GM23338 (cell line): Measurements from ENCODE around the gene ANTKMT. TPM values are rescaled to one million over a fixed set of nuclear protein-coding genes. Genes with fewer than 3 reads are reported as not detected.

Experiments used
- ATAC-seq: fragments of 200-7000 bp; cut with Tn5 transposase; 3 replicates; pipeline ENCODE4 v1.9.1; 2020
- DNase-seq: peaks from one replicate; pipeline ENCODE4 v3.0.0-alpha.2; 2015; ENCODE audit warnings: low spot score
- H2AFZ ChIP-seq: fragments of 200-600 bp; sonication (generic); 2 replicates; pipeline ENCODE4 v1.8.0; 2016; ENCODE audit warnings: antibody characterized with exemption, mild to moderate bottlenecking, moderate library complexity
- H3F3A ChIP-seq: fragments of 200-600 bp; sonication (generic); replicated peaks from 2 replicates; pipeline ENCODE4 v1.8.0; 2017; ENCODE audit warnings: antibody characterized with exemption, mixed run types, low read depth
- H3K27ac ChIP-seq: fragments of 200-600 bp; sonication (generic); 2 replicates; pipeline ENCODE4 v1.6.1; 2016; ENCODE audit warnings: low read depth
- H3K27me3 ChIP-seq: fragments of 200-600 bp; sonication (generic); 2 replicates; pipeline ENCODE4 v1.8.0; 2016; ENCODE audit warnings: mild to moderate bottlenecking, mixed run types, moderate library complexity; ENCODE audit not compliant: insufficient read depth
- H3K36me3 ChIP-seq: fragments of 200-600 bp; sonication (generic); 2 replicates; pipeline ENCODE4 v1.8.0; 2016; ENCODE audit warnings: mild to moderate bottlenecking; ENCODE audit not compliant: insufficient read depth
- H3K4me1 ChIP-seq: fragments of 200-600 bp; sonication (generic); 2 replicates; pipeline ENCODE4 v1.8.0; 2016; ENCODE audit warnings: mild to moderate bottlenecking, moderate library complexity; ENCODE audit not compliant: insufficient read depth
- H3K4me2 ChIP-seq: fragments of 200-600 bp; sonication (generic); 2 replicates; pipeline ENCODE4 v1.7.1; 2017; ENCODE audit warnings: mixed run types
- H3K4me3 ChIP-seq: fragments of 200-600 bp; sonication (generic); 2 replicates; pipeline ENCODE4 v1.6.1; 2016; ENCODE audit warnings: mixed run types
- H3K79me2 ChIP-seq: fragments of 200-600 bp; sonication (generic); replicated peaks from 2 replicates; pipeline ENCODE4 v1.8.0; 2017; ENCODE audit warnings: mild to moderate bottlenecking; ENCODE audit not compliant: insufficient read depth
- H3K9me2 ChIP-seq: fragments of 200-600 bp; sonication (generic); 2 replicates; pipeline ENCODE4 v1.8.0; 2017; ENCODE audit not compliant: insufficient read depth
- H4K20me1 ChIP-seq: fragments of 200-600 bp; sonication (generic); replicated peaks from 2 replicates; pipeline ENCODE4 v1.8.0; 2017; ENCODE audit warnings: mild to moderate bottlenecking; ENCODE audit not compliant: insufficient read depth
- H3K27ac Mint-ChIP-seq: 2 replicates; pipeline ENCODE4 v1.8.0; 2020; ENCODE audit warnings: inconsistent platforms, mild to moderate bottlenecking, moderate library complexity, mixed read lengths
- H3K27me3 Mint-ChIP-seq: 3 replicates; pipeline ENCODE4 v1.8.0; 2022; ENCODE audit warnings: low read depth, mild to moderate bottlenecking, moderate library complexity, mixed read lengths, inconsistent platforms; ENCODE audit not compliant: insufficient read depth, poor library complexity
- H3K36me3 Mint-ChIP-seq: 3 replicates; pipeline ENCODE4 v1.8.0; 2021; ENCODE audit warnings: low read depth, mild to moderate bottlenecking, inconsistent platforms, moderate library complexity, mixed read lengths
- H3K4me1 Mint-ChIP-seq: 3 replicates; pipeline ENCODE4 v1.8.0; 2020; ENCODE audit warnings: mild to moderate bottlenecking, inconsistent platforms, mixed read lengths
- H3K4me3 Mint-ChIP-seq: 3 replicates; pipeline ENCODE4 v1.8.0; 2021; ENCODE audit warnings: moderate library complexity, mild to moderate bottlenecking, inconsistent platforms, mixed read lengths
- H3K9me3 Mint-ChIP-seq: 3 replicates; pipeline ENCODE4 v1.8.0; 2020; ENCODE audit warnings: moderate library complexity, mild to moderate bottlenecking, inconsistent platforms, mixed read lengths
- CREB1 ChIP-seq: fragments of 250-450 bp; sonication (Bioruptor Pico); IDR thresholded peaks from 2 replicates; pipeline ENCODE4 v1.5.0; 2020; ENCODE audit warnings: low read depth, mild to moderate bottlenecking, moderate library complexity
- EZH2 ChIP-seq: fragments of 200-600 bp; sonication (generic); IDR thresholded peaks from one replicate; pipeline ENCODE4 v1.8.0; 2017; ENCODE audit warnings: antibody characterized with exemption, mild to moderate bottlenecking, low read depth; ENCODE audit not compliant: unreplicated experiment
- JUNB ChIP-seq: IDR thresholded peaks from one replicate; pipeline ENCODE4 v1.6.1; 2016; ENCODE audit warnings: antibody characterized with exemption; ENCODE audit not compliant: unreplicated experiment
- NANOG ChIP-seq: IDR thresholded peaks from 2 replicates; pipeline ENCODE4 v1.6.1; 2016; ENCODE audit warnings: antibody characterized with exemption, borderline replicate concordance
- POLR2AphosphoS5 ChIP-seq: IDR thresholded peaks from 2 replicates; pipeline ENCODE4 v1.6.1; 2016; ENCODE audit warnings: antibody characterized with exemption, low read depth
- STAT1 ChIP-seq: IDR thresholded peaks from one replicate; pipeline ENCODE4 v1.6.1; 2016; ENCODE audit warnings: antibody characterized with exemption; ENCODE audit not compliant: unreplicated experiment
- ZNF114 ChIP-seq: fragments of 250-450 bp; sonication (Bioruptor Pico); IDR thresholded peaks from 2 replicates; pipeline ENCODE4 v1.5.0; 2020; ENCODE audit warnings: mild to moderate bottlenecking, moderate library complexity
- ZNF331 ChIP-seq: fragments of 250-450 bp; sonication (Bioruptor Pico); IDR thresholded peaks from 2 replicates; pipeline ENCODE4 v1.5.0; 2020; ENCODE audit warnings: low read depth, mild to moderate bottlenecking, moderate library complexity
- long read RNA-seq: library from polyadenylated mRNA; unstranded; transcript quantifications from one replicate; pipeline ENCODE4 v2.0.0, GENCODE V29; 2020; ENCODE audit not compliant: unreplicated experiment
- polyA plus RNA-seq: library from polyadenylated mRNA; unstranded; fragments of >200 nt; fragmentation: Nextera tagmentation; extraction: Ambion mirVana; gene quantifications from 2 replicates; pipeline ENCODE4 v1.2.1, GENCODE V29; 2016
- total RNA-seq: library from RNA; depleted of rRNA; stranded (reverse); fragments of >200 nt; shearing (Covaris generic); gene quantifications from 2 replicates; pipeline ENCODE4 v1.2.3, GENCODE V29; 2014; rRNA removed
- TF ChIP-seq, protein P1 (sequence below): fragments of 250-450 bp; sonication (Bioruptor Pico); IDR thresholded peaks from 2 replicates; pipeline ENCODE4 v1.5.0; 2020; ENCODE audit warnings: mild to moderate bottlenecking, moderate library complexity
- TF ChIP-seq, protein P2 (sequence below), 2 experiments: fragments of 200-600 bp in 1 of 2; sonication (generic) in 1 of 2; conservative IDR thresholded peaks; 2 replicates each; pipeline versions ENCODE4 v1.5.1 to v1.6.1; 2016 to 2017; ENCODE audit warnings: antibody characterized with exemption in 2 of 2, low read depth in 2 of 2, mild to moderate bottlenecking in 2 of 2, moderate library complexity in 1 of 2
- TF ChIP-seq, protein P3 (sequence below): IDR thresholded peaks from 2 replicates; pipeline ENCODE4 v1.6.1; 2016; ENCODE audit warnings: antibody characterized with exemption

Gene ANTKMT, protein sequence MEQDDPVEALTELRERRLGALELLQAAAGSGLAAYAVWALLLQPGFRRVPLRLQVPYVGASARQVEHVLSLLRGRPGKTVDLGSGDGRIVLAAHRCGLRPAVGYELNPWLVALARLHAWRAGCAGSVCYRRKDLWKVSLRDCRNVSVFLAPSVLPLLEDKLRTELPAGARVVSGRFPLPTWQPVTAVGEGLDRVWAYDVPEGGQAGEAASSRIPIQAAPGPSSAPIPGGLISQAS
- total RNA-seq (23.8 and 37.1 TPM in 2 replicates), polyA plus RNA-seq (37.2 and 59.0 TPM in 2 replicates)
- long read RNA-seq, transcript FAM173A-207 (5 exons, 1,052 nt), result major isoform, 7 of 20 reads
- long read RNA-seq, transcript FAM173A-201 (4 exons, 806 nt), result minor isoform, 5 of 20 reads
- long read RNA-seq, partial matches to known transcripts, result 5 of 20 reads
- long read RNA-seq, other reads (novel, unspliced or antisense), result 3 of 20 reads

DNA sequence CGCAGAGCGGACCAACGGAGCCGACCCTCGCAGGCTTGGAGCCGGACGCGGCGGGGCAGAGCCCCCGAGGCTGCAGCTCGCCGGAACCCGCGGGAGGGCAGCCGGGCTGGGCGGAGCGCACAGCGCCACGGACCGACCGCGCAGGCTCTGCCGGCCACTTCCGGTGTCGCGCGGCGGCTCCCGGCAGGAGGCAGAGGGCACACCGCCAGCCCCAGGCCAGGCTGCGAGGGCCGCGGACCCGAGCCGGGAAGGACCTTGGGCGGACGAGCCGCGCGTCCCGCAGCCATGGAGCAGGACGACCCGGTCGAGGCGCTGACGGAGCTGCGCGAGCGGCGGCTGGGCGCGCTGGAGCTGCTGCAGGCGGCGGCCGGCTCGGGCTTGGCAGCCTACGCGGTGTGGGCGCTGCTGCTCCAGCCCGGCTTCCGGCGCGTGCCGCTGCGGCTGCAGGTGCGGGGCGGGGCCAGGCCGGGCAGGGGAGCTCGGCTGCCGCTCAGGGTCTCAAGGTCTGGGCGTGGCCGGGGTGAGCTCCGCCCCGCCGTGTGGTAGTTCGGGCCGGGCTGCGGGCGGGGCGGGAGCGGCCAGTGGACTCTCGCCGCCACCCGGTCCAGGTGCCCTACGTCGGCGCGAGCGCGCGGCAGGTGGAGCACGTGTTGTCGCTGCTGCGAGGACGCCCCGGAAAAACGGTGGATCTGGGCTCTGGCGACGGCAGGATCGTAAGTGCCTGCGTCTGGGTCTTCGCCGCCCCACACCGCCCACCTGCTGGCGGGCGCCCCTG lies at the start of gene ANTKMT:
TSS of gene ANTKMT (plus strand) at position 157 of the 775 bp plus-strand sequence. CDS start at position 286, 129 bp downstream.
- H3K27me3 ChIP-seq, result peaks cover 25% of the 10 kb centered on the region
- no peaks in the 10 kb centered on the region for H3K36me3 ChIP-seq
- H3K4me2 ChIP-seq, result peak within 1 kb of the TSS; percentile 97
- peak within 1 kb of the TSS; percentile 72 for H3K27ac Mint-ChIP-seq
- no peaks in the 10 kb centered on the region for H3K36me3 Mint-ChIP-seq
- peaks cover 26% of the 10 kb centered on the region for H3K27me3 Mint-ChIP-seq
- H3K4me1 Mint-ChIP-seq, result peaks cover 13% of the 10 kb centered on the region; the same call in 2 of the 3 replicates
- no peaks in the 10 kb centered on the region for H3K9me2 ChIP-seq
- H3K4me1 ChIP-seq, result peaks cover 11% of the 10 kb centered on the region; the same call in 1 of the 2 replicates
- peak; percentile 74 for ATAC-seq
- H3K27ac ChIP-seq, result 0 out of 2 replicates have a peak within 1 kb of the TSS, but pooled peaks have one; percentile 74
- peaks cover 7% of the 10 kb centered on the region for H3F3A ChIP-seq
- peak; percentile 97 for DNase-seq
- H3K79me2 ChIP-seq, result no peaks in the 10 kb centered on the region
- H3K4me3 ChIP-seq, result peak within 1 kb of the TSS; percentile 82
- no peaks in the 10 kb centered on the region for H3K9me3 Mint-ChIP-seq
- peak within 1 kb of the TSS; percentile 83 for H3K4me3 Mint-ChIP-seq
- 0 out of 2 replicates have a peak within 1 kb of the TSS, but pooled peaks have one; percentile 32 for H2AFZ ChIP-seq
- H4K20me1 ChIP-seq, result no peaks in the 10 kb centered on the region
- TF ChIP-seq CREB1 (peak; percentile 69), JUNB (no peak), STAT1 (no peak), ZNF114 (CRISPR knock-in tag) (no peak), POLR2AphosphoS5 (peak; percentile 70), EZH2 (no peak), ZNF331 (CRISPR knock-in tag) (no peak), NANOG (no peak)
- TF ChIP-seq, protein P1, sequence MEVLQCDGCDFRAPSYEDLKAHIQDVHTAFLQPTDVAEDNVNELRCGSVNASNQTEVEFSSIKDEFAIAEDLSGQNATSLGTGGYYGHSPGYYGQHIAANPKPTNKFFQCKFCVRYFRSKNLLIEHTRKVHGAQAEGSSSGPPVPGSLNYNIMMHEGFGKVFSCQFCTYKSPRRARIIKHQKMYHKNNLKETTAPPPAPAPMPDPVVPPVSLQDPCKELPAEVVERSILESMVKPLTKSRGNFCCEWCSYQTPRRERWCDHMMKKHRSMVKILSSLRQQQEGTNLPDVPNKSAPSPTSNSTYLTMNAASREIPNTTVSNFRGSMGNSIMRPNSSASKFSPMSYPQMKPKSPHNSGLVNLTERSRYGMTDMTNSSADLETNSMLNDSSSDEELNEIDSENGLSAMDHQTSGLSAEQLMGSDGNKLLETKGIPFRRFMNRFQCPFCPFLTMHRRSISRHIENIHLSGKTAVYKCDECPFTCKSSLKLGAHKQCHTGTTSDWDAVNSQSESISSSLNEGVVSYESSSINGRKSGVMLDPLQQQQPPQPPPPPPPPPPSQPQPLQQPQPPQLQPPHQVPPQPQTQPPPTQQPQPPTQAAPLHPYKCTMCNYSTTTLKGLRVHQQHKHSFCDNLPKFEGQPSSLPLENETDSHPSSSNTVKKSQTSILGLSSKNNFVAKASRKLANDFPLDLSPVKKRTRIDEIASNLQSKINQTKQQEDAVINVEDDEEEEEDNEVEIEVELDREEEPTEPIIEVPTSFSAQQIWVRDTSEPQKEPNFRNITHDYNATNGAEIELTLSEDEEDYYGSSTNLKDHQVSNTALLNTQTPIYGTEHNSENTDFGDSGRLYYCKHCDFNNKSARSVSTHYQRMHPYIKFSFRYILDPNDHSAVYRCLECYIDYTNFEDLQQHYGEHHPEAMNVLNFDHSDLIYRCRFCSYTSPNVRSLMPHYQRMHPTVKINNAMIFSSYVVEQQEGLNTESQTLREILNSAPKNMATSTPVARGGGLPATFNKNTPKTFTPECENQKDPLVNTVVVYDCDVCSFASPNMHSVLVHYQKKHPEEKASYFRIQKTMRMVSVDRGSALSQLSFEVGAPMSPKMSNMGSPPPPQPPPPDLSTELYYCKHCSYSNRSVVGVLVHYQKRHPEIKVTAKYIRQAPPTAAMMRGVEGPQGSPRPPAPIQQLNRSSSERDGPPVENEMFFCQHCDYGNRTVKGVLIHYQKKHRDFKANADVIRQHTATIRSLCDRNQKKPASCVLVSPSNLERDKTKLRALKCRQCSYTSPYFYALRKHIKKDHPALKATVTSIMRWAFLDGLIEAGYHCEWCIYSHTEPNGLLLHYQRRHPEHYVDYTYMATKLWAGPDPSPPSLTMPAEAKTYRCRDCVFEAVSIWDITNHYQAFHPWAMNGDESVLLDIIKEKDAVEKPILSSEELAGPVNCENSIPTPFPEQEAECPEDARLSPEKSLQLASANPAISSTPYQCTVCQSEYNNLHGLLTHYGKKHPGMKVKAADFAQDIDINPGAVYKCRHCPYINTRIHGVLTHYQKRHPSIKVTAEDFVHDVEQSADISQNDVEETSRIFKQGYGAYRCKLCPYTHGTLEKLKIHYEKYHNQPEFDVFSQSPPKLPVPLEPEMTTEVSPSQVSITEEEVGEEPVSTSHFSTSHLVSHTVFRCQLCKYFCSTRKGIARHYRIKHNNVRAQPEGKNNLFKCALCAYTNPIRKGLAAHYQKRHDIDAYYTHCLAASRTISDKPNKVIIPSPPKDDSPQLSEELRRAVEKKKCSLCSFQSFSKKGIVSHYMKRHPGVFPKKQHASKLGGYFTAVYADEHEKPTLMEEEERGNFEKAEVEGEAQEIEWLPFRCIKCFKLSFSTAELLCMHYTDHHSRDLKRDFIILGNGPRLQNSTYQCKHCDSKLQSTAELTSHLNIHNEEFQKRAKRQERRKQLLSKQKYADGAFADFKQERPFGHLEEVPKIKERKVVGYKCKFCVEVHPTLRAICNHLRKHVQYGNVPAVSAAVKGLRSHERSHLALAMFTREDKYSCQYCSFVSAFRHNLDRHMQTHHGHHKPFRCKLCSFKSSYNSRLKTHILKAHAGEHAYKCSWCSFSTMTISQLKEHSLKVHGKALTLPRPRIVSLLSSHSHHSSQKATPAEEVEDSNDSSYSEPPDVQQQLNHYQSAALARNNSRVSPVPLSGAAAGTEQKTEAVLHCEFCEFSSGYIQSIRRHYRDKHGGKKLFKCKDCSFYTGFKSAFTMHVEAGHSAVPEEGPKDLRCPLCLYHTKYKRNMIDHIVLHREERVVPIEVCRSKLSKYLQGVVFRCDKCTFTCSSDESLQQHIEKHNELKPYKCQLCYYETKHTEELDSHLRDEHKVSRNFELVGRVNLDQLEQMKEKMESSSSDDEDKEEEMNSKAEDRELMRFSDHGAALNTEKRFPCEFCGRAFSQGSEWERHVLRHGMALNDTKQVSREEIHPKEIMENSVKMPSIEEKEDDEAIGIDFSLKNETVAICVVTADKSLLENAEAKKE, result no peak
- TF ChIP-seq, protein P2, sequence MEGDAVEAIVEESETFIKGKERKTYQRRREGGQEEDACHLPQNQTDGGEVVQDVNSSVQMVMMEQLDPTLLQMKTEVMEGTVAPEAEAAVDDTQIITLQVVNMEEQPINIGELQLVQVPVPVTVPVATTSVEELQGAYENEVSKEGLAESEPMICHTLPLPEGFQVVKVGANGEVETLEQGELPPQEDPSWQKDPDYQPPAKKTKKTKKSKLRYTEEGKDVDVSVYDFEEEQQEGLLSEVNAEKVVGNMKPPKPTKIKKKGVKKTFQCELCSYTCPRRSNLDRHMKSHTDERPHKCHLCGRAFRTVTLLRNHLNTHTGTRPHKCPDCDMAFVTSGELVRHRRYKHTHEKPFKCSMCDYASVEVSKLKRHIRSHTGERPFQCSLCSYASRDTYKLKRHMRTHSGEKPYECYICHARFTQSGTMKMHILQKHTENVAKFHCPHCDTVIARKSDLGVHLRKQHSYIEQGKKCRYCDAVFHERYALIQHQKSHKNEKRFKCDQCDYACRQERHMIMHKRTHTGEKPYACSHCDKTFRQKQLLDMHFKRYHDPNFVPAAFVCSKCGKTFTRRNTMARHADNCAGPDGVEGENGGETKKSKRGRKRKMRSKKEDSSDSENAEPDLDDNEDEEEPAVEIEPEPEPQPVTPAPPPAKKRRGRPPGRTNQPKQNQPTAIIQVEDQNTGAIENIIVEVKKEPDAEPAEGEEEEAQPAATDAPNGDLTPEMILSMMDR (conservative IDR thresholded peaks at IDR 0.05; ENCODE audit: low read depth in 2 of 2), result no peak
- TF ChIP-seq, protein P3, sequence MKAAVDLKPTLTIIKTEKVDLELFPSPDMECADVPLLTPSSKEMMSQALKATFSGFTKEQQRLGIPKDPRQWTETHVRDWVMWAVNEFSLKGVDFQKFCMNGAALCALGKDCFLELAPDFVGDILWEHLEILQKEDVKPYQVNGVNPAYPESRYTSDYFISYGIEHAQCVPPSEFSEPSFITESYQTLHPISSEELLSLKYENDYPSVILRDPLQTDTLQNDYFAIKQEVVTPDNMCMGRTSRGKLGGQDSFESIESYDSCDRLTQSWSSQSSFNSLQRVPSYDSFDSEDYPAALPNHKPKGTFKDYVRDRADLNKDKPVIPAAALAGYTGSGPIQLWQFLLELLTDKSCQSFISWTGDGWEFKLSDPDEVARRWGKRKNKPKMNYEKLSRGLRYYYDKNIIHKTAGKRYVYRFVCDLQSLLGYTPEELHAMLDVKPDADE, result peak; percentile 7; the same call in 1 of the 2 replicates
